ENCODE data around the gene SCN8A. TPM values are rescaled to one million over a fixed set of nuclear protein-coding genes. Genes with fewer than 3 reads are reported as not detected.

Gene SCN8A
- total RNA-seq, 1 experiment from 2014 or later: 1.1 TPM

- in situ Hi-C loops (cut with HindIII; ENCODE audit: low pct_unique_long_range_greater_than_20kb, low sequenced_read_pairs): no loop called here
- no peak for DNase-seq (ENCODE audit: low read depth, low spot score)
Observed at GRCh38 chr12:51813931-51814310, 222.9 kb downstream of the SCN8A start.

GRCh38 chr12:51814311-51815088, 223.5 kb downstream of the SCN8A start:
- in situ Hi-C loops (cut with HindIII; ENCODE audit: low pct_unique_long_range_greater_than_20kb, low sequenced_read_pairs): no loop called here
- peak; percentile 65 for DNase-seq (ENCODE audit: low read depth, low spot score)

DNA sequence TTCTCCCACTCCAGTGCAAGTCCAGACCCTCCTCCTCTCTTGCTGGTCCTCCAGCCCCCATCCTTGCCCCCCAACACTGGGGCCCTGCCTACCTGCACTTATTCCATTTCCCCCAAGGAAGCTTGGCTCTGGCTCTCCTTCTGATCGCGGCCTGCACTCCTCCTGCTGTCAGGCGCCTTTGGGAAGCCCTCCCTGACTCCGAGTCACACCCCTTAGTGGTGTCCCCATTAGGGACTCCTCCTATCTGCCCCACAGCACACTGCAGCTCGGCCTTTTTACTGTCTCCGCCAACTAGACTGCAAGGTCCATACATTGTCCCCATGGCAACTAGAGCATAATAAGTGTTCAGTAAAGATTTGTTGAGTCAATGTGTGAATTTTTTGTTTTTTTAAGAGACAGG, 224.5 kb downstream of the SCN8A start:
- no peak for DNase-seq (ENCODE audit: low read depth, low spot score)
- in situ Hi-C loops (cut with HindIII; ENCODE audit: low pct_unique_long_range_greater_than_20kb, low sequenced_read_pairs): no loop called here

GRCh38 chr12:51817027-51817953, 226.3 kb downstream of the SCN8A start:
- no peak for DNase-seq (ENCODE audit: low read depth, low spot score)
- in situ Hi-C loops (cut with HindIII; ENCODE audit: low pct_unique_long_range_greater_than_20kb, low sequenced_read_pairs): no loop called here

- DNase-seq (ENCODE audit: low read depth, low spot score): no peak
- in situ Hi-C loops (cut with HindIII; ENCODE audit: low pct_unique_long_range_greater_than_20kb, low sequenced_read_pairs): no loop called here
Observed at GRCh38 chr12:51818086-51818485, 227.1 kb downstream of the SCN8A start.

GRCh38 chr12:51818566-51819300, 227.7 kb downstream of the SCN8A start:
- in situ Hi-C loops (cut with HindIII; ENCODE audit: low pct_unique_long_range_greater_than_20kb, low sequenced_read_pairs): no loop called here
- no peak for DNase-seq (ENCODE audit: low read depth, low spot score)

DNA sequence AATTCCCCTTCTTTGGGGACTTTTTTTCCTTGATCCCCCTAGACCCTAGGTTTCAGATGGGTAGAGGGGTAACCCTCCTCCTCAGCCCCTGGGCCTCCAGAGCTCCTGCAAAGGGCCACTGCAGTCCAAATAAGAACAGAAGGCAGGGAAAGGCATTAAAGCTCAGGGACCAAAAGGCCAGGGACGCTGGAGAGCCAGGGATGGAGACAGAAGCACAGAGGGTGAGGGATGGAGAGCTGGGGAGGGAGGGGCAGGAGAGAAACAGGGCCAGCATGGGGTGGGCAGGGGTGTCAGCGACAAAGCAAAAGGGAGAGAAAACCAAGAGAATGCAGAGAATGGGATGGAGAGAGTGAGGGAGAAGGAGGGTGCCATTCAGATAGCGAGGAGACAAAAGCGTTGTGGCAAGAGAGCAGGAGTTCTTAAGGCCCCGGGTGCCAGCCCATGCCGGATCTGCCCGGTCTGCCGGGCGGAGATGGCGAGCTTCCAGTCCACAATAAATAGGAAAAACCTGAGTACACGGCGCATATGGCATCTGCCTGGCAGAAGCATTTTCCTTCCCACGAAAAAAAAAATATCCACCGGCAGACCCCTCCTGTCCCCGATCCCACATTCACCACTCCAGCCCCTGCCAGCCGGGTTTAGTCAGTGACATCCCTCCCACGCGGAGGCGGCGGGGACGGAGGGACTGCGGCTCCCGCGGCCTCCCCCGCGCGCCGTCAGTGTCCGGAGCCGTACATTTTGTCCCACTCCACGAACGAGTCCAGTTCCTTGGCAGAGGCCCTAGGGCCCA, 228.9 kb downstream of the SCN8A start:
- in situ Hi-C loops (cut with HindIII; ENCODE audit: low pct_unique_long_range_greater_than_20kb, low sequenced_read_pairs): no loop called here
- DNase-seq (ENCODE audit: low read depth, low spot score): no peak

- in situ Hi-C loops (cut with HindIII; ENCODE audit: low pct_unique_long_range_greater_than_20kb, low sequenced_read_pairs): no loop called here
- peak; percentile 78 for DNase-seq (ENCODE audit: low read depth, low spot score)
Observed at GRCh38 chr12:51820526-51821439, 229.8 kb downstream of the SCN8A start.

GRCh38 chr12:51821440-51822260, 230.6 kb downstream of the SCN8A start:
- in situ Hi-C loops (cut with HindIII; ENCODE audit: low pct_unique_long_range_greater_than_20kb, low sequenced_read_pairs): no loop called here

DNA sequence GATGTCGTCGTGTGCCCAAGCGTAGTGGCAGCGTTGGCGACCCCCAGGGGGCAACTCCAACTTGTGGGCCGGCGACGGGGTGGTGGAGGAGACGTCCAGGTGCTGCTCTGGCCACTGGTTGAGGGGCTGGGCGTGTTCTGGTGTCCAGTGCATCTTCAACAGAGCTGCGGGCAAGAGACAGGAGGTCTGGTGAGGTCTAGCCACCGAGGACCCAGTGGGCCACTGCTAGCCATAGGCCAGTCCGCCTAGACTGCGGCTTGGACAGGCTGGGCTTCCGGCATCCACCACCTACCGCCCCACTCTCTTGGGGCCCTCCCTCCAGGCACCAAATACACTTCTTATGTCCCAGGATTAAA, 231.2 kb downstream of the SCN8A start:
- DNase-seq (ENCODE audit: low read depth, low spot score): no peak
- in situ Hi-C loops (cut with HindIII; ENCODE audit: low pct_unique_long_range_greater_than_20kb, low sequenced_read_pairs): no loop called here

More at GRCh38 chr12:51821440-51822260, 230.6 kb downstream of the SCN8A start:
- no peak for DNase-seq (ENCODE audit: low read depth, low spot score)

DNA sequence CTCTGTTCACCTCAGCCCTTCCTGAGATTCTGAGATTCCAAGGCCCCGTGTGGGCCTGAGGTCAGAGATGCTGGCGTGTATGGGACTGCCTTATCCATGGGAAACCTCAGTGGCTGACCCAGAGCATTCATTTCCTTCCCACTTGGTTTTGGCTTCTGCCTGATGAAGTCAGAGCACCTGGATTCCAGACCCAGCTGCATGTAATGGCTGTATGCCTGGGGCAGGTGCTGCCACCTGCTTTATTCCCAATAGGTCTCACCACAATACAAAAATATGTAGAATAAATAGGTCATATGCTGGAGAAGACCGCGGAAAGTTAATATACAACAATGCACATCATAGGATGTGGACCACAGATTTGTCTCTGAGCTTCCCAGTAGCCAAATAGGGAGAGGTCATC, 231.9 kb downstream of the SCN8A start:
- DNase-seq (ENCODE audit: low read depth, low spot score): no peak
- in situ Hi-C loops (cut with HindIII; ENCODE audit: low pct_unique_long_range_greater_than_20kb, low sequenced_read_pairs): no loop called here

DNA sequence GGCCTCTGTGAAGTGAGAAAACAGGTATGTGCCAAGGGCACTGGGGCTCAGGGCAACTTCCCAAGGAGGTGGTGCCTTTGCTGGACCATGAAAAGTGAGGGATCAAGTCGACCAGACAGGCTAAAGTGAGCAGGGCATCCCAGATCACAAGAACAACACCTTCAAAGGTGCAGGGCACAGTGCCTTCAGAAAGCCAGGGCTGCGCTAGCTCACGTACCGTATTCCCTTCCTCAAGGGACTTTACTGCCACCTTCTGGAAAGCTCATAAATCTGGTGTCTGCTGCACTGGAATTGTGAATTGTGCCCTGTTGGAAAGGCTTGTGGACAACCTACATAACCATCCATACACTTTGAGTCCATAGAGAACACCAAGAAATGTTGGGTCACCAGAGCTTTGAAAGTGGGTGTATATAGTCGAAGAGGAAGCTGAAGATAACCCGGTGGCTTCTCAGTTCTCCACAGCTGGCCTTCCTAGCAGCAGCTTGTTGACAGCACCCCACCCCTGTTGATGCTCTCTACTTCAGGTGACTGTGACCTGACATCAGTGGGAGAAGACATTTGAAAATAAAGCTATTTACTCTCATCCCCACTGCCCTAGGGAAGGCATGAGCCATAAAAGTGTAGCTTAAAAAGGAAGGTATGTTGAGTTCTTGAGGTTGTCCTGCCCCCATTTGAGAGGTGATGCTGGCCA, 233.0 kb downstream of the SCN8A start:
- DNase-seq (ENCODE audit: low read depth, low spot score): peak; percentile 83
- in situ Hi-C loops (cut with HindIII; ENCODE audit: low pct_unique_long_range_greater_than_20kb, low sequenced_read_pairs): no loop called here

DNA sequence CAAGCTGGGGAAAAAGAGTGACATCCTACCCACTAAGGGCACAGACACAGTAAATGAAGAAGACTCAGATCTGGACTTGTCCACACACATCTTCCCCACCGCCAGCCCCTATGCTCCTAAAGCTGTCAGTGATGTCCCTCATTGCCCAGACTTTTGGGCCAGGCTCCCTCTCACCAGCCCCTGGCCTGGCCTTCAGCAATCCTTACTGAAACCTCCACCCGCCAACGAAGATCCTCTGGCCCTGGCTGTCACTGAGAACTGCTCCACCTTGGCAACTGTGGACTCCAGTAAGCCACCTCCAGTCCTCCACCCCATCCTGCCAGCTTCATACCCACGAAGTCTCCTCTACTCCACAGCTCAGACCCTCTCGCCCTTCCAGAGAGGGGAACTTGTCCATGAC, 234.2 kb downstream of the SCN8A start:
- in situ Hi-C loops (cut with HindIII; ENCODE audit: low pct_unique_long_range_greater_than_20kb, low sequenced_read_pairs): no loop called here
- DNase-seq (ENCODE audit: low read depth, low spot score): no peak

DNA sequence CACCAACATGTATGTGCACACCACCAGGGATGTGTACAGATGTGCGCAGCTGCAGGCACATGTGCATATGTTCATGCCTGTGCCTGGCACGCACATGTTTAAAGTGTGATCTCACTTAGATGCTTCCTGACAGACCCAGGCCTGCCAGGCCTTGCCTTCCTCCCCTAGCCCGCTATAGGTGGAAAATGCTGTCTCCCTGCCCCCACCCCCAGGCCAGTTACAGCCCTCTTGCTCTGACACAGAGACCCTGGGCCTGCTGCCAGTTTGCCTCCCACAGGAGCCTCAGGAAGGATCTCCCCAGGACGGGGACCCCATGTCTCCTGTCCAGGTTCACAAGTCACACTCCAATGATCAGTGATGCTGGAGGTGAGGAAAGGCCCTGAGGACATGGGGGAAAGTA, 235.8 kb downstream of the SCN8A start:
- no peak for DNase-seq (ENCODE audit: low read depth, low spot score)
- in situ Hi-C loops (cut with HindIII; ENCODE audit: low pct_unique_long_range_greater_than_20kb, low sequenced_read_pairs): no loop called here

All from SK-MEL-5 (cell line).